Dedifferentiated amniotic fluid mesenchymal stem cell (primary cell): ENCODE measurements around the gene NOP9.

ENCODE experiments used
- DNase-seq: peaks from one replicate; pipeline ENCODE4 v3.0.0-alpha.2; 2016; ENCODE audit errors: extremely low spot score

NOP9 gene

DNA sequence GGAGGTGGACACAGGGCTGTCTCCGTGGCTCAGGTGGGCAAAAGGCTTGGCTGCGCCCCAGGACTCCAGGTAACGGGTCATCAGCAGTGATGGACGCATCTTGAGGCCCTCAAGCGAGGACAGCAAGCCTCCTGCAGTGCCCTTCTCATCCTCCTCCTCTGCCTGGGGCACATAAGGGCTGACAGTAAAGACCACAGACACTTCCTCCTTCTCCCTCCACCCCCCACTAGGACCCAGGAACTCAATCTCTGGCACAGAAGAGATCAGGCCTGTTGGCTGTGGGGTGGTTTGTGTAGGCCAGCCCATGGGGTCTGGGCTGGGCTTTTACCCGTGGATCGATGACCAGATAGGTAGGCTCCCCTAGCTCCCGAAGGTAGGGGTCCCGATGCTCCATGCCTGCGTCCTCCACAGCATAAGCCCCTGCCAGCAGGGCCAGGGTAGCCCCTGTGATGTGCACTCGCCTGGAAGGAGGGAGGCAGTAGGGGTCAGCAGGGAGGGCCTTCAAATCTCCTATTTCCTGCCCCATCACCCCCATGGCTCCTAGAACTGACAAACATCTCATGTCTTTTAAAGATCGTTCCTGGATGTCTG lies 29.5 kb downstream of the NOP9 start:
- DNase-seq: no peak

DNA sequence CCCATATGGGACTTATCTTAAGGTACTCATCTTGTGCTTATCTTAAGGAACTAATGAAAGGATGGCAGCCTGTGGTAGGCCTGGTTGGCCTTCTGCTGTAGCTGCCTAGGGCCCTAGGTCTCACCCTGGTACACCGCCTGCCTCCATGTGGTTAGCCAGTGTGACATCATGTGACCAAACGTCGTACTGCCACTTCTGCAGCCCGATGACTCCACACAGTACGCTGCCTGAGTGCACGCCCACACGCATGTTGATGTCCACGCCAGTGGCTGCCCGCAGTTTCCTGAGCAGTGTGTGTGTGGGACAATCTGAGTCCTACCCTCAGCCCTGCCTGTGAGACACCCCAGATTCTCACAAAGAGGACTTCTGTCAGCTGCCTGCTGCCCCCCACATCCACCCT lies 30.1 kb downstream of the NOP9 start:
- no peak for DNase-seq

DNA sequence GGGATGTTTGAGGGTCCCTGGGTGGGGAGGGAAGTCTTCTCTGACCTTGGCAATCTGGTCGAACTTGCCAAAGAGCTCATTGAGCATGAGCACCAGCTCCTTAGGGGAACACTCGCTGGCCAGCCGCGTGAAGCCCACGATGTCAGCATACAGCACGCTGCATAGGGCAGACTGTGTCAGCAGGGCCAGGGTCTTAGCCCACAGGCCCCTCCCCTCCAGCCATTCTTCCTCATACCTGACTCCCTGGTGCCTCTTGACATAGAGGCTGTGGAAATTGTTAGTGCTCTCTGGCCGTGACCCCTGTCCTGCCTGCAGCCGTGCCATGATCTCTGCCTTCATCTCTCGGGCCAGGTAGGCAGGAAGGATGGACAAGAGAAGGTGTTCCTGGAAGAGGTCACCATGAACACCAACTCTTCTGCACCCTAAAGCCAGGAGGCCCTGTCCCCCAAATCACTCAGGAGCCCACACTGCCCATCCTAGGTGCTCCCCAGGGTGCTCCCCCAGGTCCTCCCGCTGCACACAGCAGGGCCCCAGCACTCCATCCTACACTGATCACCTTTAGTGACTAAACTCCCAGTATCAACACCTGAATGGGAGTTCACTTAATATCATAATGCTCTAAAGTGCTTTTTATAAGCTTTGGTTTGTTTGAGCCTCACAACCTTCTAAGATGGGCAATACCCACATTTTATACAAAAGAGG lies 31.5 kb downstream of the NOP9 start:
- no peak for DNase-seq

DNA sequence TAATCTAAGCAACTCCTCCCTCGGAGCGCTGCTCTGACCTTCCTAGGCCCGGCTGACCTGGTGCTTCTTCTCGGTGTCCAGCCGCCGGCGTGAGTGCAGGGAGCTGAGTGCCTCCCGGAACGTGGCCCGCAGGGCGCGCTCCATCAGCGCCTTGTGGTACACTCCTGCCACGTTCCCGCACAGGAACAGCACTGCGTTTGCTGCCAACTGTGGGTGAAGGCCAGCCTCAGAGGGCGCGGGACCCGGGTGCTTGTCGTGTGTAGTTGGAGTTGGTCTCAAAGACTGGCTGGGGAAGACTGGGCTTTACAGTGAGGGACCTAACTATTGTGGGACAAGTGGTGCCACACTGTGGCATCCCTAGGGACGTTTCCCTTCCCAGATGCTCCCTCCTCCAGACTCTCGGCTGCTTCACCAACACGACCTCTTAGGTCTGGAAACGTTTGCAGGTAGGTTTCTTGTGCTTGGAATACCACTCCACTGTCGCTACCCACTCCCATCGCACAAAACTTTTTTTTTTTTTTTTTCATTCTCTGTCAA lies 32.1 kb downstream of the NOP9 start:
- no peak for DNase-seq

DNA sequence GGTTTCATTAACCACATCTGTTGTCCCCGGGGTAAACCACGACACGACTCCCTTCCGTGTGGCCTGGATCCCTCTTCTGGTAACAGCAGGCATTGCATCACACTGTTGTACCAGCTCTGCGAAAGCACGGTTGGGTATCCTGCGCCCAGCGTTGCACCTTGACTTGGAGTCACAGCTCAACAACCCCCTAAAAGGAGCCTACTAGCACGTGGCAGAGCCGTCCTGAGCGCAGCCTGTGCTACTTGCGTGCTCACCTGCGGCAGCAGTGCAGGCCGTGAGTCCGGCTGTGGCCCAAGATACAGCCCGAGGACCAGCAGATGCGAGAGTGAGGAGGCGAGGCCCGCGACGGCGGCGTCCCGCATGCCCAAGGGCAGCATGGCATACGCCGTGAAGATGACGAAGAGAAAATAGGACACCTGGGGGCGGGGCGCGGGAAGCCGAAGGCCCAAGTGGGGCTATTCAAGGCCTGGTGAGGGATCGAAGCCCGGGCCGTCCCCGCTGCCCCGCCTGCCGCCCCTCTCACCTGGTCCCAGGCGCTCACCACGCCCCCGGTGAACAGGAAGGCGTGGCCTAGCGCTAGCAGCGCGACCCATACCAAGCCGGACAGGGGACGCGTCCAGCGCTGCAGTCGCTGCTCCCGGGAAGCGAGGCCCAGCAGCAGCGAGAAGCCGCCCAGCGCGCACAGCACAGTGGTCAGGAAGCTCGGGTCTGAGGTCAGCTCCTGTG lies 32.8 kb downstream of the NOP9 start:
- DNase-seq: peak; percentile 68

DNA sequence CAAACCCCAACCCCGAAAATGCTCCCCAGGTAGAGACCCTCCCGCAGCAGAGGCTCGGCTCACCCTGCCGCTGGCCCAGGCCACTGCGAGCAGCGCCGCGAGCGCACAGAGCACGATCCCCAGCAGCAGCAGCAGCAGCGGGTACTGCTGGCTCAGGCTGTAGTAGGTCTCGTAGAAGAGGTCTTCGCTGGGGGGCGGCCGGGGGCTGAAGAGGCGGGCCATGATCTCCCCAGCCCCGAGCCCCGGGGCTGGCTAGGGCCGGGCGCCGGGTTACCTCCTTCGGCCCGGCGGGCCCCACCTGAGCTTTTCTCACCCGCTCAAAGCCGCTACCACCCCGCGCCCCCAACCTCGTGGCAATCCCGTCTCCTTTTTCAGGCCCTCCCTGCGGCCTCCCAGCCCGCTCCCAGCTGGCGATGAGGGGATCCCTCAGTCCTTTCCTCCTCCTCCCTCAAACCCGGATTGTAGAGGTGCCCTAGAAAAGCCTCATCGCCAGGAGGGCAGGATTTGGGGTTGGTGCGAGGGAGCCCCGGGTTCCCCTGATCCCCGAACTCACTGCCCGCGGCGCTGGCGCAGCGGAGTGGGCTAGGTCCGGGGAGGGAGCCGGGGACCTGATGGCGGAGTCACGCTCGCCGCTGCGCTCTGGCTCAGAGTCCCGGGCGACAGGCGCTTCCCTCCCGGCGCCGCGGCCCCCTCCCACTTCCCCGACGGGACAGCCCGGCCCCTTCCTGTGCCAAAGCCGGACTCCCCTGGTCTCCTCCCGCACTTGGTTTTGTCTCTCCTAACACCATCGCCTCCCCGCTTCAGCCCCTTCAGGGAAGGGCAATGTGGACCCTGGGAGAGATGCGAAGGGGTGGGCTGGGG lies 35.0 kb downstream of the NOP9 start, which contains the start of gene ADCY4:
Gene ADCY4, minus strand, starts transcription at position 641 of the 861 bp plus-strand sequence. Its CDS starts 419 bp downstream, at position 222.
- DNase-seq: no peak

DNA sequence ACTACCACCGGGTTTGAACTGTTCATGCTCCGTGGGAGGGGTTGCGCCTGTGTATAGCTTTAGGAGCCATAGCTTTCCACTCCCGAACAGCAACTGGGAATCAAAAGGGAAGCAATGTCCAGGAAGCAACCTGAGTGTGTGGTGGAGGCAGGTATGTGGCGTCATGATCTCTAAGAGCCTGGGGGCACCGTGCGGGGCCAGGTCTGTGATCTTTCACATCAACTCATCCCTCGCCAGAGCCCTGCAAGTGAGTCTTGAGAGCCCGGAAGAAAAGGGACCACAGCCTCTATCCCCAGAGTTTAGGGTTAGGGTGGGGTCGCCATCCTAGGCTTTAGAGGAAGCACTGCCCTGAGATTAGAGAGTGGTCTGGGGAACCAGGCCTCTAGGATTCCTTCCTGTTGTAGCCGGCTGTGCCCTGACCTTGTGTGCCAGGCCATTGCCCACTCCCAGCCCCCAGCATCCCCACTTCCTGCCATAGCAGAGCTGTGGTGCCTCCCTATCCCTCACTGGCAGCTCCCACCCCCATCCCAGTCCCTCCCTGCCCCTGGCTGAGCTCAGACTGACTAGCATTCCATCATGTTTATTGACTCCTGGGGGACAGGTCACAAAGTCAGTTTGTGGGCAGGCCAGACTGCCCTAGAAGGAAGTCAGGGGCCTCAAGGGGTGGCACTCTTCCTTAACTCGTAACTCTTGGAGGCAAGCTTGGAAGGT lies 36.0 kb downstream of the NOP9 start:
- no peak for DNase-seq

DNA sequence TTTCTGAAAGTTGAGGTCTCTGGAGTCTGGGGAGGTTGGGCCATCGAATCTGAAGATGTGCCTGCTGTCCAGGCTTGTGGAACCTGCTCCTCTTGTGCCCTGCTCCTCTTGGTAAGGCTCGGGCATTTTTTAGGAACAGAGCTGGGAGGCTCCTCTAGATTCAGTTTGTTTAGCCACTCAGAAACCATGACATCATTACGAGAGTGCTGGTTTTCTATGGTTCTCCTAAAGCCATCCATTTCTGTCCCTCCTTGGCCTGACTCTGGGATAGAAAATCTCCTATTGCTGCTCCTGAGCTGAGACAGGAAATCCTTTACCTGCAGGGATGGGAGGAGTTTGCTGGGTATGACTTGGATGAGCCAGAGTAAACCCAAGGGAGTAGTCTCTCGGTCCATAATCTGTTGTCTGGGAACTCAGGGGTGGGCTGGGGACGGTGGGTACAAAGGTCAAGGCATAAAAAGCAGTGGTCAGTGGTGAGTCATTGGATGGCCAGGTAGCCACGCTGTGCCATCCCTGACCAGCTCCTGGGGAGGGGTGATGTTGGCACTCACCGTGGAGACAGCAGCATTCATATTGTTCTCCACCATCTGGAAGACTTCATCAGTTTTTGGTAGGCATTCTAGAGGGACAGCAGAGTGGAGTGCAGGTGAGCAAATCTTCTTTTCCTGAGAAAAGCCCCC lies 37.6 kb downstream of the NOP9 start:
- no peak for DNase-seq

DNA sequence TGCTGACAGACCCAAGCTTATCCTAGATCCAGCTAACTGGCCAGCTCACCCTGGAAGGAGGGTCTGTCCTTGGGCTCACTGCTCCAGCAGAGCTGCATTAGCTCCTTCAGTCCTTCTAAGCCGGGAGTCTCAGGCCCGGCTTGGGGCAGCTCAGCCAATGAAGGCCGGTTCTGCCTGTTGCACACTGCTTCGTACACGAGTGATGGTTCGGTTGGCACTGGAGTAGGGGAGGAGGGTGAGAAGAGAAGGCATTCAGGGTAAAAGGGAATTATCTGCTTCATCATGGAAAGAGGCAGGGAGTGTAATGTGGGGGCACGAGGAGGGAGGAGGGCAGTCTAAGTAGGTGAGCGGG lies 38.1 kb downstream of the NOP9 start:
- DNase-seq: no peak

DNA sequence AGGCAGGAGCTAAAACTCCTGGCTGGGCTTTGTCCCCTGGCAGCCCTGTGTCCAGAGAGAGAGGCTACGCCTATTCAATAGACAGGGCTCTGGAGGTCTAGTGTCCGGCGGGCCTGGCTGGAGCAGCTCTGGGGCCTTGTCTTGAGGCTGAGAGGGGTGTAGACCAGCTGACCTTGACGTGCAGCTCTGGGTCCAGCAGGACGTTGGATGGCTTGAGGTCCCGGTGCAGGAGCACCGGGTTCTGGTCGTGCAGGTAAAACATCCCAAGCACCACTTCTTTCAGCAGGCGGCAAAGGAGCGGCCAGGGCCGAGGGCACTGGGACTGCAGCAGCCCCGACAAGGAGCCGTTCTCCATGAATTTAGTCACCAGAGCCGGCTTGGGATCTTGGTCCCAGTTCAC lies 39.2 kb downstream of the NOP9 start:
- no peak for DNase-seq

DNA sequence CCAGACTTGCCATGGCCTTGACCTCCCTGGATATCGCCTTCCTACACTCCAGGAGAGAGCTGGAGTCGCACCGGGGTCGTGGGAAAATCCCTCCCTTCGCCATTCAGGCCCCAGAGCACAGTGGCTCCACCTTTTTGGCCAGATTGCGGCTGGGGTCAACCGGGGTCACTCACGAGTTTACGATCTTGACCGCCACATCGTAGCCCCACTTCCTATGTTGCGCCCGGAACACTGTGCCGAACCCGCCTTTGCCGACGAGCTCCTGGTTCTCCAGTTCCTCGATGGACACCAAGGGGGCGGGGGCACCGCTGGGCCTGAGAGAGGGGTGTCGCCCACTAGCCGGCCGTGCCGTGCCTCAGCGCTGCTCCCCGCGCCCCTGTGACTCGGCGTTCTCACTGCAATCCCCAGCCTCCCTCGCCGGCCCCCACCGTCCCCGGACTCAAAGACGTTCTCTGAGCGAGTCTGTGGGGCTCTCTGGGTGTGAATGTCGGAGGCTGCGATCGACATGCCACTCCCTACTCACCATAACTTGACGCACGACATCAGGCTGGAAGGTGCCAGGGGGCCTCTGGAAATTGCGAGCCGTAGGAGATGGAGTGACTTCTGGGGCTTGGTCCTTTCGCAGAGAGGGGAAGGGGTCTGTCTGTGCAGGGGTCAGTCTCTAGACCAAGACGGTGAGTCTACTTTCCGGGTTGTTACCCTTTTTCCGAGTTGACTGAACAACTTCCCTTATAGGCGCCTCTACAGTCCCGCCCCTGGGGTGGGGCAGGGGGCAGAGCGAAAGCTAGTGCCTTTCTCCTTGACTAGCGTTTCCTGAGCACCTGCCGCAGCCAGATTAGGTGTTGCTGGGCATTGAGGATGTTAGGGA lies 39.9 kb downstream of the NOP9 start, which contains the start of gene RIPK3:
Gene RIPK3, minus strand, starts transcription at position 708 of the 868 bp plus-strand sequence. Its CDS starts 165 bp downstream, at position 543.
- DNase-seq: no peak

DNA sequence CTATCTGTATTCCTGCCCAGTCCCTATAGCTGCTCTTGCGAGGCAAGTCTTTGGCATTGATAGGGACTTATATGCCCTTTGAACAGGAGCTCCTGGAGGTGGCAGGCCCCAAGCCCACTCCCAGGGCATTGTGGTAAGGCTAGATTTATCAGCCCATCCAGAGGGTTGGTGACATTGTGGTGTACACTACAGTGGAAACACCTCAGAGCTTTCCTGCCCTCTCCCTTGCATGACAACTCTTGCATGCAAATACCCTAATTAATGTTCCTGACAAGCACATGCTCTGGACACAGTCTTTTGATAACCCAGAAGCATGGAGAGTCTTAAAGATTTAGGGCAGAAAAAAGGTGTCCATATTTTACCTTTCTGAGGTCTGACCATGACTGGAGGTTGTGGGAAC lies 41.0 kb downstream of the NOP9 start:
- DNase-seq: no peak

DNA sequence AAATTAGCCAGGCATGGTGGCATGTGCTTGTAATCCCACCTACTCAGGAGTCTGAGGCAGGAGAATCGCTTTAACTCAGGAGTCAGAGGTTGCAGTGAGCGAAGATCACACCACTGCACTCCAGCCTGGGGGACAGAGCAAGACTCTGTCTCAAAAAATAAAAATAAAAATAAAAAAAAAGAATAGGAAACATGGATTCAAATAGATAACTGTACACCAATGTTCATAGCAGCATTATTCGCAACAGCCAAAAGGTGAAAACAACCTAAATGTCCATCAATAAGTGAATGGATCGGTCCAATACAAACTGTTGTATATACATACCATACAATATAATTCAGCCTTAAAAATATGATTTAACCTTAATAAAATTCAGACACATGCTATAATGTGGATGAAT lies 43.2 kb downstream of the NOP9 start:
- DNase-seq: no peak

DNA sequence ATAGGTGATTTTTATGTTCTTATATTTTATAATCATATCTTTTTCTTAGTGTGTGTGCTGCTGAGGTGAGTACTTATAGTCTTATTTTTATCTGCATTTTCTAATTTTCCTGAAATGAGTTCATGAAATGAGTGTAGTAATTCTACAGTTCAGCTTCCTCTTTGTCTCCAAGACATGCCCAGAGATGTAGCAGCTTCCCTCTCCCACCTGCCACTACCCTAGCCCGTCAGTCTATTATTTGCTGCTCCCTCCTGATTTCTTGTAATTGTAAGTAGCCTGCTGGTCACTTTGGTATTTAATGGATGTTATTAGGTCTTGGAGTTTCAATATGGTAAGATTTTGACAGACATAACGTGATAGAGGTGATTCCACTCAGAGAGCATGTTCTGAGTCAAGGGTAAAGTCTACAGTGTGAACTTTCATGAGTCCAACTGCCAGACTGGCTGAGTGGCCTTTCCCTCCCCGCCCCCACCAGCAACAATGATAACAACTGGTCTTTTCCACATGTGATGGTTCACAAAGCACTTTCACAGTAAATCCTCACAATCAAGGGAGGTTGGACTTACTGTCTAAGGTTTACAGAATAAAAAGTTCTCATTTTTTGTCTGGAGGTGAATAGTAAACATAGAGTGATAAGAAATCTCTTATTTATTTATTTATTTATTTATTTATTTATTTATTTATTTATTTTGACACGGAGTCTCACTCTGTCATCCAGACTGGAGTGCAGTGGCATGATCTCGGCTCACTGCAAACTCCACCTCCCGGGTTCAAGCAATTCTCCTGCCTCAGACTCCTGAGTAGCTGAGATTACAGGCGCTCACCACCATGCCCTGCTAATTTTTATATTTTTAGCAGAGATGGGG lies 44.4 kb downstream of the NOP9 start:
- no peak for DNase-seq

DNA sequence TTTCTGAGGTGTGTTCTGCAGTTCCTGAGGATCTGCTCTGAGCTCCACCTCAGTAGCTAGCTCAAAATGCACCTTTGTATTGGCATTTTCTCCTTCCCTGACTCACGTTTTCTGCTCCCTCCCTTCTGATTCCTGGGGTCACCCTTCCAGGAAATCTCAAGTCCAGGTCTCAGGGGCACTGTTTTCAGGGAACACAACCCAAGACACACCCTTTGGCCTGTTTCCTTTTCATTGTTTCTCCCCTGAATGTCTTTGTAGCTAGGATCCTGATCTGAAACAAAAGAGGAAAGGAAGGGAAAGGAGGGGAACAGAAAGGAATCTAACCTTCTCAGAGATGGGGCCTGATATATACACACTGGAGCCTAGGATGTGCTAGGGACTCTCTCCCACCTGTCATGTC lies 47.5 kb downstream of the NOP9 start:
- no peak for DNase-seq

DNA sequence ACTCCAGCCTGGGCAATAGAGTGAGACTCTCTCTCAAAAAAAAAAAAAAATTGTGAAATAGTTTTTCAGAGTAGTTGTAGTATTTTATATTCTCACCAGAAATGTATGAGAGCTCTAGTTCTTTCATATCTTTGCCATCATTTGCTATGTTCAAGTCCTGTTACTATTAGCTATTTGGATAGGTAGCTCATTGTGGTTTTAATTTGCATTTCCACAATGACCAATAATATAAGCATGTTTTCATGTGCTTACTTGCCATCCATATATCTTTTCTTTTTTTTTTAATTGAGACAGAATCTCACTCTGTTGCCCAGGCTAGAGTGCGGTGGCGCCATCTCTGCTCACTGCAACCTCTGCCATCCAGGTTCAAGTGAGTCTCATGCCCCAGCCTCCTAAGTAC lies 48.5 kb downstream of the NOP9 start:
- no peak for DNase-seq

DNA sequence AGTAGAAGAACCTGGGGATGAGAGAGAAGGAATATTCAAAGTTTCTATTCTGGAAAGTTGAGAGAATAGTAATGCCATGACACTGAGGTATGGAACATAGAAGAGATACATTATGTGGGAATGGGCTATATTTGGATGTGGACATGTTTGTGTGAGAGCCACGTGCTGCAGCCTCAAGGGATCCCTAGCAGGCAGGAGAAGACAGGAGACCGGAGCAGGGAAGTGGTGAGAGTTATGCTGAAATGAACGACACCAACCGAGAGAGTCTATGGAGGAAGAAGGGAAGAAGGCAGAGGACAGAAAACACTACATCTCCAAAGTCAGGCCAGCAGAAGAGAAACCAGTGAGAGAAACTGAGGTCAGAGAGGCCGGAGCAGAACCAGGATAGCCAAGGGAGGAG lies 50.1 kb downstream of the NOP9 start:
- DNase-seq: no peak

DNA sequence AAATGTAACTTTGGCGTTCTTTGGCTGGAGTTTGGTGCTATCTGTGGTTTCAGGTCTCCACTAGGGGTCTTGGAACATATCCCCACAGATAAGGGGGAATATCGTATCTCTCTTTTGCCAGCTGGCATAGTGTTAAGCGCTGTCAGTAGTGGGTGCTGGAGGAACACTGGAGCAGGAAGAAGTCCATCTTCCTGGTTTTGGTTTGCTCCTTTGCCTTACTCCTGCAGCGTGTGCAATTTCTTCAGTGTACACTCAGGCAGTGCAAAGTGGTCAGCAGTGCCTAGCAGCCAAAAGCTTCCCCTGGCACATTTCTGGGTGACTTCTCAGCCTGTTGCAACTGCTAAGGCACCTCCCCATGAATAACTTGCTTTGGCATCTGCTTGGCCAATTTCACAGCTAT lies 51.9 kb downstream of the NOP9 start:
- DNase-seq: peak; percentile 66
